ENCODE results near the gene RANBP1.

RANBP1 gene

GRCh38 chr22:20176421-20177085 lies 60.6 kb downstream of the RANBP1 start:
- DNase-seq: no peak

All from MV-4-11 (cell line).